ENCODE measurements around the gene SCGB1D2. TPM values are rescaled to one million over a fixed set of nuclear protein-coding genes. Genes with fewer than 3 reads are reported as not detected.

The SCGB1D2 gene
- total RNA-seq, 4 donors from 2014 or later = 278 to 1,370 (median 516) TPM

DNA sequence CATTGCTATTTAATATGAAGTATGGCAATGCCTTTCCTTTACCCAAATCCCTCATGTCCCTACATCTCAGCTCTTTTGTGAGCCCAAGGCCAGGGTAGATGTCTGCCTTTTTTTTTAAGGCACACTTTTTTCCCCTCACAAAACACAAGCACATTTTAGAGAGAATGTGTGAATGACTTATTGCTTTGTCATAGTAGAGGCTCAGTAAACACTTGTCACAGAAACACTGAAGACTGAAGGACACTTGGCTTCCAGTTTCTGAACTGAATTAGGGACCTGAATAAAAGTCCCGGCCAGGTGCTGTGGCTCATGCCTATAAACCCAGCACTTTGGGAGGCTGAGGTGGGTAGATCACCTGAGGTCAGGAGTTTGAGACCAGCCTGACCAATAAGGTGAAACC is 25.0 kb downstream of the SCGB1D2 start:
- peaks cover 16% of the 10 kb centered on the region for H3K27me3 ChIP-seq
- no peaks in the 10 kb centered on the region for H3K36me3 ChIP-seq
- no peak for DNase-seq (ENCODE audit: low spot score in 2 of 2)
- no peaks in the 10 kb centered on the region for H3K9me3 ChIP-seq
- 100% methylated on average over 1 of the region's 1 CpG for WGBS
- no peak overlapping the region for H3K27ac ChIP-seq
- no peak overlapping the region for H3K4me3 ChIP-seq
- TF ChIP-seq EP300 (IDR thresholded peaks at IDR 0.05) = no peak
- TF ChIP-seq POLR2A (IDR thresholded peaks at IDR 0.05) = no peak
- TF ChIP-seq POLR2AphosphoS5 (IDR thresholded peaks at IDR 0.05) = no peak
- TF ChIP-seq CTCF (IDR thresholded peaks at IDR 0.05) = no peak
- no peaks in the 10 kb centered on the region for H3K4me1 ChIP-seq

GRCh38 chr11:62267576-62267975 is 25.5 kb downstream of the SCGB1D2 start:
- TF ChIP-seq POLR2AphosphoS5 (IDR thresholded peaks at IDR 0.05) = no peak
- no peak for TF ChIP-seq POLR2A (IDR thresholded peaks at IDR 0.05)
- TF ChIP-seq EP300 (IDR thresholded peaks at IDR 0.05) = no peak
- no peak for TF ChIP-seq CTCF (IDR thresholded peaks at IDR 0.05)
- H3K4me3 ChIP-seq = no peak overlapping the region
- 57% methylated on average over 3 of the region's 3 CpGs for WGBS
- peaks cover 13% of the 10 kb centered on the region for H3K27me3 ChIP-seq
- H3K27ac ChIP-seq = no peak overlapping the region
- H3K9me3 ChIP-seq = no peaks in the 10 kb centered on the region
- no peaks in the 10 kb centered on the region for H3K36me3 ChIP-seq
- DNase-seq (ENCODE audit: low spot score in 2 of 2) = no peak
- H3K4me1 ChIP-seq = no peaks in the 10 kb centered on the region

GRCh38 chr11:62269654-62270278 is 27.7 kb downstream of the SCGB1D2 start, which contains the start of gene SCGB2A2:
SCGB2A2 (plus strand) TSS chr11:62270158; CDS start chr11:62270217, 59 bp downstream.
- no peak within 1 kb of the TSS for H3K4me3 ChIP-seq
- TF ChIP-seq CTCF (IDR thresholded peaks at IDR 0.05) (peak in 1 of 2 donors; percentile 40), EP300 (IDR thresholded peaks at IDR 0.05) (no peak)
- no peak within 1 kb of the TSS for H3K27ac ChIP-seq
- no peaks in the 10 kb centered on the region for H3K4me1 ChIP-seq
- peaks cover 13% of the 10 kb centered on the region for H3K27me3 ChIP-seq
- H3K9me3 ChIP-seq = no peaks in the 10 kb centered on the region
- no peaks in the 10 kb centered on the region for H3K36me3 ChIP-seq
- DNase-seq (ENCODE audit: low spot score in 2 of 2) = no peak
- 70% methylated on average over 9 of the region's 10 CpGs for WGBS

DNA sequence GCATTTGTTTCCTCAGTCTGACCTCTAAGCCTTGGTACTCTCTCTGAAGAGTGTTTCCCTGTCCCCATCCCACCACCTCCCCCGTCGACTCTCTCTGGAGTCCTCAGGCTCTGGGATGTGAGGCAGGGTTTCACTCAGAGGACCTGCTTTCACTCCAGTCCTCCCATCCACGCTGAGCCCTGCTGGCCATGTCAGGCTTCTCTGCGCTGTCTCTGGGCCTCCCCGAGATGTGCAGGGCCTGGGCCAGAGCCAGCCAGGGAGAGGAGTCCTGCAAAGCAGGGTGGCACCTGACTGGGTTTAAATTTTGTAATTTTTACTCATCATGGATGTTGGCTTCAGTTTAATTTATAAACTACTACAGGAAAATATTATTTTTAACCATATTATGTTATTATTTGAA is 31.2 kb downstream of the SCGB1D2 start:
- Histone ChIP-seq H3K4me3 (no peak overlapping the region), H3K4me1 (no peaks in the 10 kb centered on the region), H3K9me3 (no peaks in the 10 kb centered on the region), H3K27me3 (peaks cover 7% of the 10 kb centered on the region), H3K27ac (no peak overlapping the region), H3K36me3 (no peaks in the 10 kb centered on the region)
- DNase-seq (ENCODE audit: low spot score in 2 of 2) = no peak
- no peak for TF ChIP-seq POLR2AphosphoS5 (IDR thresholded peaks at IDR 0.05)
- WGBS = 67% methylated on average over 5 of the region's 5 CpGs

DNA sequence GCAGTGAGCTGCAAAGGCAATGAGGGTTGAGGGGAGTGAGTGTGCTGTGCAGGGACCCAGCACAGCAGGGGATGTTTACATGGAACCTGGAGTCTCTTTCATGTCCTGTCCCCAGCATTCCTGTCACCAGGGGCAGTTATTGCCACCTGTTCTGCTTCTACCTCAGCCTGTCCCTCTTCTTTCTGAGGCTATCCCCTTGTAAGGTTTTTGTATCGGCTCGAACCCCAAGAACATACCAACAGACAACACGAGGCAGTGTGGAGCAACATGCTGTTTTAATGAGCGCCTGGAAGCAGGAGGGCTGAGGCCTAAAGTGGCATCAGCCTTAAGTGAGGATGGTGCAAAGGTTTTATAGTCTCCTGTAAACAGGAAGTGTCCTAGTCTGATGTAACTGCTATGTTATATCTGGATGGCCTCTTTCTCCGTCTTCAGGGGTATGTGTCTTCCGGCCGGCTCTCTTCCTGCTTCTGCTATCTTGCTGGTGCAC is 31.8 kb downstream of the SCGB1D2 start:
- no peaks in the 10 kb centered on the region for H3K4me1 ChIP-seq
- no peak for TF ChIP-seq CTCF (IDR thresholded peaks at IDR 0.05)
- no peak for TF ChIP-seq POLR2A (IDR thresholded peaks at IDR 0.05)
- no peak for TF ChIP-seq POLR2AphosphoS5 (IDR thresholded peaks at IDR 0.05)
- TF ChIP-seq EP300 (IDR thresholded peaks at IDR 0.05) = no peak
- no peak overlapping the region for H3K27ac ChIP-seq
- peaks cover 3% of the 10 kb centered on the region for H3K27me3 ChIP-seq
- no peak overlapping the region for H3K4me3 ChIP-seq
- no peaks in the 10 kb centered on the region for H3K9me3 ChIP-seq
- no peaks in the 10 kb centered on the region for H3K36me3 ChIP-seq
- no peak for DNase-seq (ENCODE audit: low spot score in 2 of 2)
- WGBS = 83% methylated on average over 7 of the region's 7 CpGs

DNA sequence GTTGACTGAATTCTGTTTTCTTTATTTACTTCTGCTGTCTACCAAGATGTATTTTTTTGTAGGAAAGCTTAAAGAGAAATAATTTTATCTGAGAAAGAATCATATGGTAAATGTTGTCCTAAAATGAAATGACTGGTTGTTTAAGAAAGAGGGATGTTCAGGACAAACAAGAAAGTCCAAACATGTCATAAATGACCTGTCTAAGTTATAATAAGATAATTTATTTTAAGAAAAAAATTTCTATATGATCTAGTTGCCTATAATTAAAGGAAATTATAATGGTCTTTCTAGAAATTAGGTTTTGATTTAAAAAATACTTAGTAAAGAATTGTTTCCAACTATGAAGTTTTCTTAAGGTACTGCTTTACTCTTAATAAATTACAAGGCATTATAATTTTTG is 38.4 kb downstream of the SCGB1D2 start:
- no peak for TF ChIP-seq EP300 (IDR thresholded peaks at IDR 0.05)
- TF ChIP-seq CTCF (IDR thresholded peaks at IDR 0.05) = no peak
- no peak for TF ChIP-seq POLR2AphosphoS5 (IDR thresholded peaks at IDR 0.05)
- no peak for TF ChIP-seq POLR2A (IDR thresholded peaks at IDR 0.05)
- Histone ChIP-seq H3K4me3 (no peak overlapping the region), H3K36me3 (no peaks in the 10 kb centered on the region), H3K27ac (no peak overlapping the region), H3K4me1 (no peaks in the 10 kb centered on the region), H3K9me3 (no peaks in the 10 kb centered on the region), H3K27me3 (no peaks in the 10 kb centered on the region)
- no peak for DNase-seq (ENCODE audit: low spot score in 2 of 2)

Measured in suprapubic skin (tissue), 4 donors.